ENCODE measurements around the gene IVD. TPM values are rescaled to one million over a fixed set of nuclear protein-coding genes. Genes with fewer than 3 reads are reported as not detected.

IVD gene
- total and polyA plus RNA-seq, 2 of the 8 experiments (the other 6 are each of a cell fraction or from before 2014, with no cell fraction given) = 55.2 to 78.8 TPM

DNA sequence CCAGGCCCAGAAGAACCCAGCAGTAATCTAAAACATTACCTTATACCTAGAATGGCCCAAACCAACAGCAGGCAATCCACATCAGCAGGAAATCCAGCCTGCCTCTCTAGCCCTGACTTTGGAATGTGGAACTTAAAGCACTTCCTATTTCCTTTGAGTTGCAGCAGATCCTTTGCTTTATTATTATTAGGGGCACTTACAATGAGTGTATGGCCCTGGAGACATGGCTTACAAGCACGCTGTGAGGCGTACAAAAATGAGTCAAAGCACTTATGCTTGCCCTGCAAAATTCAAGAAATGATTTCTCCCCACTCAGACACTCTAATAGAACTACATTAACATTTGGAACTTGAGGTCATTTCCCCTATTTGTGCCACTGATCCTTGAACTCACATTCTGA lies 32.6 kb upstream of the IVD start:
- no peak overlapping the region for H3K27ac ChIP-seq (ENCODE audit: low read depth, low read length)
- H3K4me1 ChIP-seq (replicated peaks in 1 of 4; ENCODE audit: control insufficient read depth in 3 of 4, insufficient read depth in 4 of 4, low read length in 3 of 4) = peaks cover 0 to 3% (median under 1%) of the 10 kb centered on the region in 4 experiments; a peak in 4 of 7 replicates
- no peaks in the 10 kb centered on the region for H3K36me3 ChIP-seq (ENCODE audit: control insufficient read depth in 2 of 4, insufficient read depth in 4 of 4, low read length in 3 of 4)
- no peak overlapping the region for H3K4ac ChIP-seq (replicated peaks; ENCODE audit: insufficient read length, low read depth, low read length)
- no peak overlapping the region for H3K56ac ChIP-seq (replicated peaks; ENCODE audit: insufficient read length, low read depth, low read length)
- no peak overlapping the region for H4K5ac ChIP-seq (ENCODE audit: insufficient read length, low read depth, low read length)
- no peak overlapping the region for H4K91ac ChIP-seq (replicated peaks; ENCODE audit: insufficient read length, low read length)
- no peak overlapping the region for H2BK5ac ChIP-seq (ENCODE audit: low read depth, low read length)
- no peak overlapping the region for H3K9ac ChIP-seq (replicated peaks in 1 of 4; ENCODE audit: extremely low read depth in 1 of 4, low read depth in 3 of 4, low read length in 3 of 4)
- H3K4me2 ChIP-seq (ENCODE audit: insufficient read depth in 1 of 2, low read depth in 2 of 2, low read length in 2 of 2) = no peak overlapping the region
- H3K79me1 ChIP-seq (ENCODE audit: low read depth, low read length) = no peaks in the 10 kb centered on the region
- H3K23me2 ChIP-seq (ENCODE audit: low read depth, low read length) = no peaks in the 10 kb centered on the region
- no peak for TF ChIP-seq RFX5 (IDR thresholded peaks at IDR 0.05; ENCODE audit: borderline replicate concordance, low read depth, low read length)
- TF ChIP-seq CTBP2 (IDR thresholded peaks at IDR 0.05; ENCODE audit: borderline replicate concordance, insufficient read depth, insufficient read length, low read length) = no peak
- TF ChIP-seq CREB1 (IDR thresholded peaks at IDR 0.05) = no peak
- no peak for TF ChIP-seq RNF2 (IDR thresholded peaks at IDR 0.05; ENCODE audit: borderline replicate concordance, low read depth, low read length, missing control alignments, poor library complexity, severe bottlenecking)
- H3K27me3 ChIP-seq (replicated peaks in 1 of 4; ENCODE audit: control insufficient read depth in 3 of 4, extremely low read depth in 1 of 4, insufficient read depth in 3 of 4, low read length in 3 of 4) = peaks cover 5 to 14% (median 12%) of the 10 kb centered on the region in 4 experiments
- H2BK12ac ChIP-seq (ENCODE audit: low read depth, low read length) = no peak overlapping the region
- DNase-seq (ENCODE audit: low read depth in 1 of 2, low spot score in 2 of 2) = no peak
- POLR2A ChIA-PET (ENCODE audit: partially characterized antibody) = interaction anchor here (1.1 to 1.9 kb wide), 4 partner anchors 10 to 71 kb away, joined by 3 to 13 read pairs (median 4); partner anchors contain the start of gene KNSTRN
- H2BK120ac ChIP-seq (replicated peaks; ENCODE audit: low read depth, low read length) = no peak overlapping the region
- H2AFZ ChIP-seq (ENCODE audit: low read length) = no peak overlapping the region
- H3K79me2 ChIP-seq (ENCODE audit: control insufficient read depth in 1 of 2, insufficient read depth in 2 of 2, low read length in 2 of 2) = no peaks in the 10 kb centered on the region
- H2BK20ac ChIP-seq (ENCODE audit: low read length) = no peak overlapping the region
- no peak overlapping the region for H3K23ac ChIP-seq (ENCODE audit: insufficient read length)
- no peak overlapping the region for H3K4me3 ChIP-seq (ENCODE audit: extremely low read depth in 1 of 4, insufficient read depth in 2 of 4, low read depth in 3 of 4, low read length in 4 of 4)
- WGBS, 2 experiments (ENCODE audit: extremely low coverage in 1 of 2, insufficient coverage in 1 of 2, insufficient read length in 1 of 2, insufficient replicate concordance in 2 of 2, low coverage in 1 of 2, low lambda C conversion rate in 2 of 2, missing lambda C conversion rate in 1 of 2) = 64% methylated on average over 2 of the region's 2 CpGs; no CpG with 5 or more reads in 1 of the 2 experiments
- no peaks in the 10 kb centered on the region for H4K20me1 ChIP-seq (replicated peaks in 1 of 2; ENCODE audit: control insufficient read depth in 1 of 2, insufficient read depth in 2 of 2, low read length in 2 of 2)
- CTCF ChIA-PET (ENCODE audit: partially characterized antibody) = interaction anchor here (1.0 kb wide), 1 partner anchor 29 kb away, joined by 3 read pairs; no protein-coding TSS in a partner anchor
- no peak overlapping the region for H2AK5ac ChIP-seq (ENCODE audit: low read depth, low read length)
- peaks cover 0 to 8% of the 10 kb centered on the region in 2 experiments; a peak in 1 of 4 replicates for H3K9me3 ChIP-seq (ENCODE audit: insufficient read depth in 2 of 2, low read depth in 1 of 2, low read length in 1 of 2)
- FAIRE-seq = no peak
- H2BK15ac ChIP-seq (ENCODE audit: low read length) = no peak overlapping the region
- no peak overlapping the region for H4K8ac ChIP-seq (ENCODE audit: extremely low read depth, insufficient read depth, low read length)
- no peak overlapping the region for H3K14ac ChIP-seq (ENCODE audit: insufficient read length)
- no peak overlapping the region for H3K18ac ChIP-seq (ENCODE audit: extremely low read depth, low read length)
